CD14-positive monocyte (primary cell): Measurements from ENCODE around the gene SLC22A5. TPM values are rescaled to one million over a fixed set of nuclear protein-coding genes. Genes with fewer than 3 reads are reported as not detected.

ENCODE experiments used
- DNase-seq, 3 donors: peaks; one replicate each; pipeline ENCODE4 v3.0.0-alpha.2; 2011 to 2022
- H2AFZ ChIP-seq: 2 replicates; pipeline ENCODE4 v1.6.0; 2012; ENCODE audit warnings: mild to moderate bottlenecking, low read depth, low read length, inconsistent platforms; ENCODE audit not compliant: insufficient read depth, poor library complexity, severe bottlenecking
- H3K27ac ChIP-seq, 2 donors: 1 replicate in 1 of 2; 2 replicates in 1 of 2; pipeline ENCODE4 v1.5.1; 2012 to 2013; ENCODE audit warnings: low read length in 2 of 2, control low read depth in 1 of 2, inconsistent platforms in 1 of 2, low read depth in 1 of 2, mild to moderate bottlenecking in 1 of 2
- H3K27me3 ChIP-seq, 2 donors: one replicate each; pipeline versions ENCODE4 v1.6.0 to v1.6.1; 2011 to 2013; ENCODE audit warnings: low read length in 2 of 2; ENCODE audit not compliant: control insufficient read depth in 2 of 2, insufficient read depth in 2 of 2
- H3K36me3 ChIP-seq, 2 donors: replicated peaks in 1 of 2; 1 replicate in 1 of 2; 2 replicates in 1 of 2; pipeline versions ENCODE4 v1.5.1 to v1.6.1; 2012 to 2013; ENCODE audit warnings: low read length in 2 of 2, control low read depth in 1 of 2, inconsistent platforms in 1 of 2, mild to moderate bottlenecking in 1 of 2; ENCODE audit not compliant: insufficient read depth in 2 of 2, control insufficient read depth in 1 of 2
- H3K4me1 ChIP-seq, 2 donors: 1 replicate in 1 of 2; 2 replicates in 1 of 2; pipeline versions ENCODE4 v1.5.1 to v1.6.1; 2012 to 2013; ENCODE audit warnings: low read length in 2 of 2, control low read depth in 1 of 2, inconsistent platforms in 1 of 2, mild to moderate bottlenecking in 1 of 2, moderate library complexity in 1 of 2; ENCODE audit not compliant: insufficient read depth in 2 of 2, control insufficient read depth in 1 of 2
- H3K4me2 ChIP-seq: replicated peaks from 2 replicates; pipeline ENCODE3; 2012; ENCODE audit warnings: low read length, moderate library complexity, mild to moderate bottlenecking; ENCODE audit not compliant: poor library complexity, severe bottlenecking; ENCODE audit errors: extremely low read depth
- H3K4me3 ChIP-seq, 3 experiments: fragments of 200-600 bp in 1 of 3; sonication (generic) in 1 of 3; replicated peaks in 1 of 3; 1 replicate in 2 of 3; 2 replicates in 1 of 3; pipeline ENCODE4 v1.5.1; 2011 to 2013; ENCODE audit warnings: low read length in 3 of 3, mild to moderate bottlenecking in 3 of 3, control low read depth in 2 of 3, low read depth in 2 of 3, inconsistent platforms in 1 of 3, moderate library complexity in 1 of 3
- H3K79me2 ChIP-seq: 2 replicates; pipeline ENCODE4 v1.6.0; 2012; ENCODE audit warnings: mild to moderate bottlenecking, control low read depth, inconsistent platforms, low read length, moderate library complexity; ENCODE audit not compliant: insufficient read depth
- H3K9ac ChIP-seq: 2 replicates; pipeline ENCODE4 v1.6.0; 2017; ENCODE audit warnings: low read length, mild to moderate bottlenecking; ENCODE audit not compliant: insufficient read depth, poor library complexity, severe bottlenecking
- H3K9me3 ChIP-seq, 2 donors: replicated peaks in 1 of 2; 1 replicate in 1 of 2; 2 replicates in 1 of 2; pipeline versions ENCODE4 v1.5.1 to v1.6.1; 2012 to 2013; ENCODE audit warnings: low read length in 2 of 2, control low read depth in 1 of 2; ENCODE audit not compliant: control insufficient read depth in 1 of 2, insufficient read depth in 1 of 2
- H4K20me1 ChIP-seq: 2 replicates; pipeline ENCODE4 v1.6.0; 2012; ENCODE audit warnings: mild to moderate bottlenecking, low read length, control low read depth, moderate library complexity; ENCODE audit not compliant: insufficient read depth
- H3K27ac Mint-ChIP-seq, 7 donors: one replicate each; pipeline ENCODE4 v1.8.0; 2020; ENCODE audit warnings: mild to moderate bottlenecking in 7 of 7, mixed read lengths in 7 of 7, moderate library complexity in 6 of 7, inconsistent platforms in 2 of 7
- H3K27me3 Mint-ChIP-seq, 3 donors: one replicate each; pipeline ENCODE4 v1.8.0; 2021 to 2022; ENCODE audit warnings: low read depth in 3 of 3, mild to moderate bottlenecking in 3 of 3, mixed read lengths in 3 of 3, moderate library complexity in 3 of 3, inconsistent platforms in 1 of 3
- H3K36me3 Mint-ChIP-seq, 2 donors: one replicate each; pipeline ENCODE4 v1.8.0; 2020; ENCODE audit warnings: mixed read lengths in 2 of 2, inconsistent platforms in 1 of 2, mild to moderate bottlenecking in 1 of 2
- H3K4me1 Mint-ChIP-seq: one replicate; pipeline ENCODE4 v1.8.0; 2020; ENCODE audit warnings: mild to moderate bottlenecking, mixed read lengths
- H3K4me3 Mint-ChIP-seq, 2 donors: one replicate each; pipeline ENCODE4 v1.8.0; 2020; ENCODE audit warnings: mild to moderate bottlenecking in 2 of 2, mixed read lengths in 2 of 2, moderate library complexity in 1 of 2
- H3K9me3 Mint-ChIP-seq, 7 donors: one replicate each; pipeline ENCODE4 v1.8.0; 2020 to 2022; ENCODE audit warnings: mixed read lengths in 7 of 7, mild to moderate bottlenecking in 6 of 7, moderate library complexity in 6 of 7, inconsistent platforms in 2 of 7
- WGBS: methylation state at CpG from one replicate; pipeline ENCODE4 v1.1.5; 2013; ENCODE audit warnings: missing lambda C conversion rate; ENCODE audit not compliant: insufficient coverage; 5-methylcytosine and 5-hydroxymethylcytosine counted together
- intact Hi-C, 2 donors: fragments of 100-400 bp; cut with micrococcal nuclease; formaldehyde crosslinking; loops; one replicate each; pipeline versions ENCODE4 v1.15.0 to v1.15.1; 2023
- polyA plus RNA-seq, 3 donors: library from polyadenylated mRNA; depleted of rRNA in 1 of 3; unstranded in 2 of 3; stranded (reverse) in 1 of 3; fragments of 300-500 nt in 2 of 3; fragments of >200 nt in 1 of 3; fragmentation: Illumina TruSeq in 2 of 3; gene quantifications; 1 replicate in 2 of 3; 2 replicates in 1 of 3; pipeline ENCODE4 v1.2.3, GENCODE V29; 2012 to 2021
- TF ChIP-seq, protein P1 (sequence below): fragments of 200-600 bp; IDR thresholded peaks from one replicate; pipeline ENCODE4 v1.8.0; 2022; ENCODE audit warnings: antibody characterized with exemption, mild to moderate bottlenecking

The SLC22A5 gene
- polyA plus RNA-seq, 3 donors, result 2.4 to 14.6 (median 3.5) TPM

DNA sequence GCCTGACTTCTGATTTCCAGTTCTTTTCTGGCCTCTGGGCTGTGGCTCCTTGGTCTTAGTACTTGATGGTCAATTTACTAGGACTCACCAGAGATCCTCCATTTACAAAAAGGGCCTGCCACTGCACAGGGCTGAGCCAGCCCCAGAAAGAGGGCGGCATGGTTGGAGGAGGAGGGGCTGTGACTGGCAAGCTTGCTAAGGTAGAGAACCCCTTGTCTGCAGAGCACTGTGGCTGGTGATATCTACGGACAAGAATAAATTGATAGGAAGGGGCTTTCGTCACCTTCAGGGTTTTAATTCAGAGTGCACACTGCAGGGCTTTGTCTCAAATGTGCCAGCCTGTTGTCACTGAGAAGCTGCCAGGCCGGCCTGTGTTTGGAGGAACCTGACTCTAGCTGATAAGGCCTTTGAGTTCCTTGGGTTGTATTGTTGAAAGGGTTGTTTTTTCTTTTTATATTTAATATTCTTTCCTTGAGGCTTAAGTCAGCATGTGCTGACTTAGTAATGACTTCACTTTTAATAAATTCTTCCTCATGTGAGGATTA is 15.1 kb downstream of the SLC22A5 start:
- no peaks in the 10 kb centered on the region for H3K79me2 ChIP-seq
- 81% methylated on average over 3 of the region's 4 CpGs for WGBS

DNA sequence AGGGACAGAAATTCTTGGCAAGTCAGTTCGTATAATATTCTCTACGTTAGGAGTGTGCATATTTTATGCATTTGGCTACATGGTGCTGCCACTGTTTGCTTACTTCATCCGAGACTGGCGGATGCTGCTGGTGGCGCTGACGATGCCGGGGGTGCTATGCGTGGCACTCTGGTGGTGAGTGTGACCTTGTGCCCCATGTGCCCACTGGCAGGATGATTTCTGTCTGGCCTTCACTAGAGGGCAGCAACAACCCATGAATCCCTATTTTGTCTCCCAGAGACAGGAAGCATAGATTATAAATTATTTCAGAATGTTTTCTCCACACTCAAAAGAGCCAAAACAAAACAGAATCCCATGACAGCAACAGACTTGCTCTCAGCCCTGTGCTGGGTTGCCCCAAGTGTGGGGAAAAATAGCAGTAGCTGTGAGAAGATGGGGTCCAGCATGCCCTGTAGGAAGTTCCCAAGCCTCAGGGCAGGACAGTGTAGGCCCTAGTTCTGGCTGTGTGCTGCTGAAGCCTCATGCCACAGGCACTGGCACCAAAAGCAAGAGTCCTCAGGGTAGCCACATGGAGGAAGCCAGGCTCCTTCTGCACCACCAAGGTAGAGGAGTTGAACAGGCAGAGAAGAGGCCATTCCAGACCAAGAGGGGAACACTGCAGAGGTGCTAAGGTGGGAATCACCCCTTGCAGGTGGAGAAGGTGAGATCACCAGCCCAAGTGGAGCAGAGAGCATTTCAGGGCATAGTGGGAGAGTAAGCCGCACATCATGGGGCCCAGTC is 16.0 kb downstream of the SLC22A5 start:
- Histone ChIP-seq H3K27me3 (no peaks in the 10 kb centered on the region), H2AFZ (no peak overlapping the region), H3K27ac (peak overlapping the region in 1 of 2 donors; percentile 38), H3K79me2 (no peaks in the 10 kb centered on the region), H4K20me1 (no peaks in the 10 kb centered on the region), H3K4me3 (no peak overlapping the region), H3K4me1 (peaks cover 39 to 47% of the 10 kb centered on the region in 2 donors), H3K9ac (no peak overlapping the region), H3K4me2 (no peak overlapping the region), H3K36me3 (peaks cover 4 to 37% of the 10 kb centered on the region in 2 donors), H3K9me3 (no peaks in the 10 kb centered on the region)
- peak overlapping the region; percentile 27 to 77 (median 69) for H3K27ac Mint-ChIP-seq
- H3K36me3 Mint-ChIP-seq, result peaks cover 14 to 17% of the 10 kb centered on the region in 2 donors
- H3K4me1 Mint-ChIP-seq, result peaks cover 42% of the 10 kb centered on the region
- no peaks in the 10 kb centered on the region for H3K27me3 Mint-ChIP-seq
- DNase-seq, result peak; percentile 65 to 75 (median 70)
- intact Hi-C loops, result loop anchor here (1.0 to 10.0 kb wide), 5 partner anchors 115 to 499 kb away; no protein-coding TSS in a partner anchor
- no peaks in the 10 kb centered on the region for H3K9me3 Mint-ChIP-seq
- WGBS, result 36% methylated on average over 6 of the region's 9 CpGs
- TF ChIP-seq, protein P1, sequence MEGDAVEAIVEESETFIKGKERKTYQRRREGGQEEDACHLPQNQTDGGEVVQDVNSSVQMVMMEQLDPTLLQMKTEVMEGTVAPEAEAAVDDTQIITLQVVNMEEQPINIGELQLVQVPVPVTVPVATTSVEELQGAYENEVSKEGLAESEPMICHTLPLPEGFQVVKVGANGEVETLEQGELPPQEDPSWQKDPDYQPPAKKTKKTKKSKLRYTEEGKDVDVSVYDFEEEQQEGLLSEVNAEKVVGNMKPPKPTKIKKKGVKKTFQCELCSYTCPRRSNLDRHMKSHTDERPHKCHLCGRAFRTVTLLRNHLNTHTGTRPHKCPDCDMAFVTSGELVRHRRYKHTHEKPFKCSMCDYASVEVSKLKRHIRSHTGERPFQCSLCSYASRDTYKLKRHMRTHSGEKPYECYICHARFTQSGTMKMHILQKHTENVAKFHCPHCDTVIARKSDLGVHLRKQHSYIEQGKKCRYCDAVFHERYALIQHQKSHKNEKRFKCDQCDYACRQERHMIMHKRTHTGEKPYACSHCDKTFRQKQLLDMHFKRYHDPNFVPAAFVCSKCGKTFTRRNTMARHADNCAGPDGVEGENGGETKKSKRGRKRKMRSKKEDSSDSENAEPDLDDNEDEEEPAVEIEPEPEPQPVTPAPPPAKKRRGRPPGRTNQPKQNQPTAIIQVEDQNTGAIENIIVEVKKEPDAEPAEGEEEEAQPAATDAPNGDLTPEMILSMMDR, result peak; percentile 84
- no peak overlapping the region for H3K4me3 Mint-ChIP-seq

More for the DNA sequence above, 15.1 kb downstream of the SLC22A5 start:
- Mint-ChIP-seq H3K4me1 (peaks cover 42% of the 10 kb centered on the region), H3K9me3 (no peaks in the 10 kb centered on the region), H3K27ac (no peak overlapping the region), H3K36me3 (peaks cover 19% of the 10 kb centered on the region in 2 donors), H3K4me3 (no peak overlapping the region), H3K27me3 (no peaks in the 10 kb centered on the region)
- Histone ChIP-seq H3K9me3 (no peaks in the 10 kb centered on the region), H3K36me3 (peaks cover 4 to 38% of the 10 kb centered on the region in 2 donors), H4K20me1 (no peaks in the 10 kb centered on the region), H3K27me3 (no peaks in the 10 kb centered on the region), H3K4me3 (no peak overlapping the region), H3K27ac (no peak overlapping the region), H3K4me1 (peaks cover 39 to 44% of the 10 kb centered on the region in 2 donors), H3K4me2 (no peak overlapping the region), H2AFZ (no peak overlapping the region), H3K9ac (no peak overlapping the region)
- DNase-seq, result no peak
- intact Hi-C loops, result loop anchor here (2.0 to 10.0 kb wide), 3 partner anchors 436 to 500 kb away; no protein-coding TSS in a partner anchor
- TF ChIP-seq, protein P1, result no peak
